ENCODE measurements around the gene GPR25.

The GPR25 gene

DNA sequence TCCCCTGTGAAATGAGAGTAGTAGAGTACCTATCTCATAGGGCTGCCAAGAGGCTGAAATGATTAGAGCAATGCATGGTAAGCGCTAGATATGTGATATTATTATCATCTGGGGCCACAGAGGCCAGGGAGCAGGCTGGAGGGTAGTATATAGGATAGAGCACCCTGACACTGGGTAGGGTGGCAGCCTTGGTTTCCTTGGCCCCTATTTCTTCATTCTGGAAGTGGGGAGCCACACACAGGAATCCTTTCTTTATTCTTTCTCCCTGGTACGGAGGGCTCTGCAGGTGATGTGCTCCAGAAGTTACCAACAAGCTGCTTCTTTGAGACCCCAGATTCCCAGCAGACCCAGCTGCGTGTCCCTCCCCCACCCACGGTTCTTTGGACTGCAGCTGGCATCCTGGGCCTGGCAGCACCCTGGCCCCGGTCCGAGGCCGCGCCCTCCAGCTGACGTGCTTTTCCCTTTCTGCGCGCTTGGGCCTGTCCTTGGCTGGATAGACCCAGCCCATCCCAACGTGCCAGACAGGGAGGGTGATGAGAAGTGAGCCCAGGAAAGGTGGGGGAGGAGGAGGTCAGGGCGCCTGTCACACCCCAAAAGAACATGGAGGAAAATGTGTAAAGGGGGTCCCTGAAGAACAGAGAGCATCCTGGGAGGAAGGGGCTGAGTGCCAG is 40.1 kb downstream of the GPR25 start:
- H4K8ac ChIP-seq (ENCODE audit: low read depth, low read length) = no peak overlapping the region
- H3K27me3 ChIP-seq (ENCODE audit: control insufficient read depth in 3 of 3, insufficient read depth in 3 of 3, low read depth in 1 of 3, low read length in 3 of 3) = no peaks in the 10 kb centered on the region
- no peak overlapping the region for H4K91ac ChIP-seq (ENCODE audit: low read depth, low read length, poor library complexity)
- H3K4ac ChIP-seq (ENCODE audit: low read length) = no peak overlapping the region
- no peak overlapping the region for H2AK5ac ChIP-seq (ENCODE audit: low read depth, low read length)
- WGBS, 2 donors (ENCODE audit: extremely low coverage in 2 of 2, insufficient read length in 2 of 2, insufficient replicate concordance in 1 of 2) = no CpG with 5 or more reads among the region's 13 CpGs
- H2BK12ac ChIP-seq (ENCODE audit: low read length) = no peak overlapping the region
- H3K27ac ChIP-seq (replicated peaks; ENCODE audit: low read length) = no peak overlapping the region
- peaks cover 38 to 60% of the 10 kb centered on the region in 2 donors for H3K36me3 ChIP-seq (replicated peaks in 1 of 2; ENCODE audit: control insufficient read depth in 2 of 2, insufficient read depth in 2 of 2, low read length in 2 of 2)
- H2BK15ac ChIP-seq (ENCODE audit: low read length) = no peak overlapping the region
- H3K9ac ChIP-seq (ENCODE audit: low read depth, low read length, poor library complexity) = no peak overlapping the region
- H3K9me3 ChIP-seq (replicated peaks in 1 of 2; ENCODE audit: control insufficient read depth in 2 of 2, insufficient read depth in 1 of 2, low read depth in 1 of 2, low read length in 2 of 2) = no peaks in the 10 kb centered on the region
- no peak overlapping the region for H2AFZ ChIP-seq (ENCODE audit: low read length)
- H3K4me3 ChIP-seq (ENCODE audit: low read length in 2 of 2) = no peak overlapping the region
- peak overlapping the region; percentile 35 for H3K18ac ChIP-seq (ENCODE audit: low read length)
- DNase-seq (ENCODE audit: low spot score) = no peak
- no peak overlapping the region for H3K4me2 ChIP-seq (ENCODE audit: insufficient read depth, low read length, poor library complexity, severe bottlenecking)
- no peak overlapping the region for H3K14ac ChIP-seq (ENCODE audit: low read length)
- peaks cover 0 to 3% of the 10 kb centered on the region in 2 donors for H3K4me1 ChIP-seq (ENCODE audit: control insufficient read depth in 2 of 2, insufficient read depth in 1 of 2, low read depth in 1 of 2, low read length in 2 of 2)
- no peak overlapping the region for H2BK5ac ChIP-seq (ENCODE audit: low read length)
- peaks cover 2% of the 10 kb centered on the region for H3K79me1 ChIP-seq (ENCODE audit: low read depth, low read length)
- no peak overlapping the region for H3K23ac ChIP-seq (ENCODE audit: low read depth, low read length, poor library complexity)
- H2BK120ac ChIP-seq (ENCODE audit: low read depth, low read length) = no peak overlapping the region

DNA sequence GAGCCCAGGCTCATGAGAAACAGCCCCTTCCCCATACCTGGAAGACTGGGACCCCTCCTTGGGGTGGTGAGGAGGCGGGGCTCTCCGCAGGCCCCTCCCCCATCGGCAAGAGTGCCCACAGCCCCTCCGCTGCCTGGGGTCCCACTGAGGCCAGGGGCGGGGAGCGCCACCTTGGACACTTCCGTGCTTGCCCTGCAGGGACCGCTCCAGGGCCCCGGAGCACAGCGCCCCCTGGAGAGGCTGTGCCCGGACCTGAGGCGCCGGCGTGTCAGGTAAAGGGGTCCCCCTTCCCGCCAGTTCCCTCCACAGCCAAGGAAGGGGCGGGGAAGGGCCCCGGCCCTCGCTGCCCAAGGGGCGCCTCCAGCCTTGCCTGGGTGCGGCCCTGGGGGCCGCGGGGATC is 43.4 kb downstream of the GPR25 start:
- H4K91ac ChIP-seq (ENCODE audit: low read depth, low read length, poor library complexity) = no peak overlapping the region
- no peak for DNase-seq (ENCODE audit: low spot score)
- no peak overlapping the region for H2BK15ac ChIP-seq (ENCODE audit: low read length)
- H2BK120ac ChIP-seq (ENCODE audit: low read depth, low read length) = no peak overlapping the region
- no peaks in the 10 kb centered on the region for H3K9me3 ChIP-seq (replicated peaks in 1 of 2; ENCODE audit: control insufficient read depth in 2 of 2, insufficient read depth in 1 of 2, low read depth in 1 of 2, low read length in 2 of 2)
- no peak overlapping the region for H2AK5ac ChIP-seq (ENCODE audit: low read depth, low read length)
- no peak overlapping the region for H3K4me3 ChIP-seq (ENCODE audit: low read length in 2 of 2)
- H2BK5ac ChIP-seq (ENCODE audit: low read length) = no peak overlapping the region
- WGBS, 2 donors (ENCODE audit: extremely low coverage in 2 of 2, insufficient read length in 2 of 2, insufficient replicate concordance in 1 of 2) = no CpG with 5 or more reads among the region's 22 CpGs
- H3K18ac ChIP-seq (ENCODE audit: low read length) = peak overlapping the region; percentile 13
- no peak overlapping the region for H3K4ac ChIP-seq (ENCODE audit: low read length)
- no peak overlapping the region for H3K9ac ChIP-seq (ENCODE audit: low read depth, low read length, poor library complexity)
- no peak overlapping the region for H3K14ac ChIP-seq (ENCODE audit: low read length)
- H2AFZ ChIP-seq (ENCODE audit: low read length) = no peak overlapping the region
- peak overlapping the region; percentile 55 for H3K23ac ChIP-seq (ENCODE audit: low read depth, low read length, poor library complexity)
- H4K8ac ChIP-seq (ENCODE audit: low read depth, low read length) = no peak overlapping the region
- peaks cover 15 to 27% of the 10 kb centered on the region in 2 donors for H3K36me3 ChIP-seq (replicated peaks in 1 of 2; ENCODE audit: control insufficient read depth in 2 of 2, insufficient read depth in 2 of 2, low read length in 2 of 2)
- H3K4me2 ChIP-seq (ENCODE audit: insufficient read depth, low read length, poor library complexity, severe bottlenecking) = no peak overlapping the region
- H2BK12ac ChIP-seq (ENCODE audit: low read length) = no peak overlapping the region
- peaks cover 0 to 6% (median 0%) of the 10 kb centered on the region in 3 experiments for H3K27me3 ChIP-seq (ENCODE audit: control insufficient read depth in 3 of 3, insufficient read depth in 3 of 3, low read depth in 1 of 3, low read length in 3 of 3)
- H3K27ac ChIP-seq (replicated peaks; ENCODE audit: low read length) = no peak overlapping the region
- peaks cover 2% of the 10 kb centered on the region for H3K79me1 ChIP-seq (ENCODE audit: low read depth, low read length)
- peaks cover 0 to 4% of the 10 kb centered on the region in 2 donors for H3K4me1 ChIP-seq (ENCODE audit: control insufficient read depth in 2 of 2, insufficient read depth in 1 of 2, low read depth in 1 of 2, low read length in 2 of 2)

DNA sequence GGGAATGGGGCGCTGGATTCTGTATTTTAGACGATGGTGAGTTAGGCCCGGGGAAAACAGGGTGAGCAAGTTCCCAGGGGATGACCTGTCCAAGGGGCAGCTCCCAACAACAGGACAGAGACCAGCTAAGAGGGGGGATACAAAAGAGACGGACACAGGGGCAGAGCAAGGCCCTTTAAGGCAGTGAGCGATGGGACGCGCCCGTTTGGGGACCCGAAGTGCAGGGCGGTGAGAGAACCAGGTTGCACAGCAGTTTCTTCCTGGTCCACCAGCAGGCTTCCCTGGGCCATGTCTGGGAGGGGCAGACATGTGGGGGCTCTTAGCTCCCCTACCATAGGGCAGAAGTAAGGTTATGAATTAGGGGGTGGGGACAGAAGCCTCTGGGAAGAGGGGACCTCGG is 43.9 kb downstream of the GPR25 start:
- Histone ChIP-seq H3K14ac (ENCODE audit: low read length) (no peak overlapping the region), H2AK5ac (ENCODE audit: low read depth, low read length) (peak overlapping the region; percentile 24), H4K8ac (ENCODE audit: low read depth, low read length) (no peak overlapping the region), H3K9ac (ENCODE audit: low read depth, low read length, poor library complexity) (no peak overlapping the region), H2AFZ (ENCODE audit: low read length) (no peak overlapping the region), H3K9me3 (replicated peaks in 1 of 2; ENCODE audit: control insufficient read depth in 2 of 2, insufficient read depth in 1 of 2, low read depth in 1 of 2, low read length in 2 of 2) (no peaks in the 10 kb centered on the region), H3K4ac (ENCODE audit: low read length) (no peak overlapping the region), H2BK5ac (ENCODE audit: low read length) (no peak overlapping the region), H2BK15ac (ENCODE audit: low read length) (peak overlapping the region; percentile 42), H3K23ac (ENCODE audit: low read depth, low read length, poor library complexity) (no peak overlapping the region), H2BK120ac (ENCODE audit: low read depth, low read length) (no peak overlapping the region), H2BK12ac (ENCODE audit: low read length) (peak overlapping the region; percentile 35), H3K27ac (replicated peaks; ENCODE audit: low read length) (no peak overlapping the region), H3K79me1 (ENCODE audit: low read depth, low read length) (no peaks in the 10 kb centered on the region), H3K4me1 (ENCODE audit: control insufficient read depth in 2 of 2, insufficient read depth in 1 of 2, low read depth in 1 of 2, low read length in 2 of 2) (peaks cover 0 to 9% of the 10 kb centered on the region in 2 donors), H3K36me3 (replicated peaks in 1 of 2; ENCODE audit: control insufficient read depth in 2 of 2, insufficient read depth in 2 of 2, low read length in 2 of 2) (peaks cover 13 to 23% of the 10 kb centered on the region in 2 donors), H3K4me3 (ENCODE audit: low read length in 2 of 2) (no peak overlapping the region), H3K4me2 (ENCODE audit: insufficient read depth, low read length, poor library complexity, severe bottlenecking) (no peak overlapping the region), H3K18ac (ENCODE audit: low read length) (peak overlapping the region; percentile 13), H4K91ac (ENCODE audit: low read depth, low read length, poor library complexity) (no peak overlapping the region), H3K27me3 (ENCODE audit: control insufficient read depth in 3 of 3, insufficient read depth in 3 of 3, low read depth in 1 of 3, low read length in 3 of 3) (peaks cover 0 to 7% (median 0%) of the 10 kb centered on the region in 3 experiments)
- WGBS, 2 donors (ENCODE audit: extremely low coverage in 2 of 2, insufficient read length in 2 of 2, insufficient replicate concordance in 1 of 2) = no CpG with 5 or more reads among the region's 11 CpGs
- no peak for DNase-seq (ENCODE audit: low spot score)

DNA sequence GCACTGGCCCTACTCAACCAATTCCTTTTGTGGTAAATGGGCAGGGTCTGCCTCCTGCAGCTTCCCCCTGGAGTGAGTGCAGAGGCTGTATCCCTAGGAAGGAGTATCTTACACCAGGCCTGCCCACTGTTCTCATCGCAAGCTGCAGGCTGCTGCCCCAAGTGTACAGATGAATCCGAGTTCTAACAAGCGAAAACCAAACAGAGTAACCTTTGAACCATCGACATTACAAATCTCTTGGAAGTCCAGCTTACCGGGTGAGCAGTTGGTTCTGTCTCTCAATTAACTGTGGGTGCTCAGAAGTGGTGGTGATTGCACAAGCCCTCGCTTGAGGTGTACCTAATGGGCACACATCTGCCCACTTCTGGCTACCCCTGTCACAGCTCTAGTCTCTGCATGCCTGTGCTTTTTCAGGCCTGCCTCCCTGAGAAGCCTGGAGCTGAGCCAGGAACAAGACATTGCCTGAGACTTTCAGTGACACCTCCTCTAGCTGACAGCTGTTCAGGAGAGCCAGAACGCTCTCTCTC is 44.6 kb downstream of the GPR25 start:
- H2BK12ac ChIP-seq (ENCODE audit: low read length) = no peak overlapping the region
- peak overlapping the region; percentile 54 for H2AK5ac ChIP-seq (ENCODE audit: low read depth, low read length)
- no peak overlapping the region for H2BK120ac ChIP-seq (ENCODE audit: low read depth, low read length)
- H3K4me1 ChIP-seq (ENCODE audit: control insufficient read depth in 2 of 2, insufficient read depth in 1 of 2, low read depth in 1 of 2, low read length in 2 of 2) = peaks cover 0 to 14% of the 10 kb centered on the region in 2 donors
- no peaks in the 10 kb centered on the region for H3K9me3 ChIP-seq (replicated peaks in 1 of 2; ENCODE audit: control insufficient read depth in 2 of 2, insufficient read depth in 1 of 2, low read depth in 1 of 2, low read length in 2 of 2)
- H2AFZ ChIP-seq (ENCODE audit: low read length) = no peak overlapping the region
- no peak overlapping the region for H3K9ac ChIP-seq (ENCODE audit: low read depth, low read length, poor library complexity)
- no peak overlapping the region for H2BK5ac ChIP-seq (ENCODE audit: low read length)
- no peak overlapping the region for H3K27ac ChIP-seq (replicated peaks; ENCODE audit: low read length)
- H4K8ac ChIP-seq (ENCODE audit: low read depth, low read length) = no peak overlapping the region
- DNase-seq (ENCODE audit: low spot score) = no peak
- no peak overlapping the region for H2BK15ac ChIP-seq (ENCODE audit: low read length)
- H3K23ac ChIP-seq (ENCODE audit: low read depth, low read length, poor library complexity) = no peak overlapping the region
- H3K4ac ChIP-seq (ENCODE audit: low read length) = no peak overlapping the region
- no peak overlapping the region for H4K91ac ChIP-seq (ENCODE audit: low read depth, low read length, poor library complexity)
- peaks cover 9 to 17% of the 10 kb centered on the region in 2 donors for H3K36me3 ChIP-seq (replicated peaks in 1 of 2; ENCODE audit: control insufficient read depth in 2 of 2, insufficient read depth in 2 of 2, low read length in 2 of 2)
- no peak overlapping the region for H3K14ac ChIP-seq (ENCODE audit: low read length)
- no peaks in the 10 kb centered on the region for H3K79me1 ChIP-seq (ENCODE audit: low read depth, low read length)
- H3K27me3 ChIP-seq (ENCODE audit: control insufficient read depth in 3 of 3, insufficient read depth in 3 of 3, low read depth in 1 of 3, low read length in 3 of 3) = peaks cover 0 to 9% (median 0%) of the 10 kb centered on the region in 3 experiments
- WGBS, 2 donors (ENCODE audit: extremely low coverage in 2 of 2, insufficient read length in 2 of 2, insufficient replicate concordance in 1 of 2) = no CpG with 5 or more reads among the region's 7 CpGs
- no peak overlapping the region for H3K4me3 ChIP-seq (ENCODE audit: low read length in 2 of 2)
- H3K18ac ChIP-seq (ENCODE audit: low read length) = peak overlapping the region; percentile 55
- no peak overlapping the region for H3K4me2 ChIP-seq (ENCODE audit: insufficient read depth, low read length, poor library complexity, severe bottlenecking)
